NAMALWA (cell line): ENCODE data around the gene MGLL.
A peak's percentile ranks its signal among the peaks of the same experiment; 100 is the strongest.
"Not testable (repeated sequence)": the region's sequence is repeated elsewhere in the genome, so short reads cannot be mapped to it uniquely, and the experiment has no call there.

Experiments used
- DNase-seq: peaks from one replicate; pipeline ENCODE4 v3.0.0-alpha.2; 2015; ENCODE audit warnings: low spot score

The MGLL gene

GRCh38 chr3:127688416-127689265, 133.7 kb downstream of the MGLL start:
- no peak for DNase-seq

GRCh38 chr3:127688022-127688415, 134.3 kb downstream of the MGLL start:
- DNase-seq, result no peak

- no peak for DNase-seq
These were observed 135.0 kb downstream of the MGLL start for GRCh38 chr3:127687228-127687737.

GRCh38 chr3:127686512-127686894, 135.8 kb downstream of the MGLL start:
- no peak for DNase-seq

GRCh38 chr3:127685708-127686511, 136.4 kb downstream of the MGLL start:
- DNase-seq, result peak; percentile 30

GRCh38 chr3:127684871-127685707, 137.2 kb downstream of the MGLL start:
- no peak for DNase-seq

- no peak for DNase-seq
These were observed 139.8 kb downstream of the MGLL start for GRCh38 chr3:127682561-127682960.

GRCh38 chr3:127682175-127682554, 140.2 kb downstream of the MGLL start:
- DNase-seq, result not testable (repeated sequence)

GRCh38 chr3:127680798-127681221, 141.5 kb downstream of the MGLL start:
- DNase-seq, result no peak

GRCh38 chr3:127680146-127680661, 142.1 kb downstream of the MGLL start:
- no peak for DNase-seq

GRCh38 chr3:127679534-127680145, 142.7 kb downstream of the MGLL start:
- DNase-seq, result no peak

GRCh38 chr3:127678611-127679533, 143.4 kb downstream of the MGLL start:
- DNase-seq, result no peak

GRCh38 chr3:127678315-127678599, 144.1 kb downstream of the MGLL start:
- no peak for DNase-seq

- DNase-seq, result no peak
These were observed 144.6 kb downstream of the MGLL start for GRCh38 chr3:127677541-127678314.

GRCh38 chr3:127676921-127677351, 145.4 kb downstream of the MGLL start:
- no peak for DNase-seq

GRCh38 chr3:127676456-127676855, 145.9 kb downstream of the MGLL start:
- DNase-seq, result no peak

- DNase-seq, result no peak
These were observed 146.5 kb downstream of the MGLL start for GRCh38 chr3:127675651-127676391.

GRCh38 chr3:127674790-127675189, 147.5 kb downstream of the MGLL start:
- DNase-seq, result no peak
